Astrocyte (in vitro differentiated cells and primary cell): ENCODE results near the gene PLXND1. TPM values are rescaled to one million over a fixed set of nuclear protein-coding genes. Genes with fewer than 3 reads are reported as not detected.

ENCODE experiments used
- DNase-seq: peaks from one replicate; pipeline ENCODE4 v3.0.0-alpha.2; 2010; ENCODE audit warnings: low read depth
- FAIRE-seq: peaks from 2 replicates; lab custom pipeline; 2011; peaks lifted over from hg19 to GRCh38; lab: Jason Lieb, UNC
- H2AFZ ChIP-seq: 2 replicates; pipeline ENCODE4 v1.6.0; 2012; ENCODE audit warnings: low read depth, low read length, inconsistent platforms
- H3K27ac ChIP-seq: 2 replicates; pipeline ENCODE4 v1.5.1; 2011; ENCODE audit warnings: low read depth, low read length, inconsistent platforms
- H3K27me3 ChIP-seq: 2 replicates; pipeline ENCODE4 v1.6.0; 2011; ENCODE audit warnings: low read length, inconsistent platforms; ENCODE audit not compliant: insufficient read depth
- H3K36me3 ChIP-seq: 2 replicates; pipeline ENCODE4 v1.5.1; 2011; ENCODE audit warnings: low read length, inconsistent platforms; ENCODE audit not compliant: insufficient read depth
- H3K4me1 ChIP-seq: 2 replicates; pipeline ENCODE4 v1.5.1; 2011; ENCODE audit warnings: low read length, inconsistent platforms; ENCODE audit not compliant: insufficient read depth
- H3K4me2 ChIP-seq: 2 replicates; pipeline ENCODE4 v1.6.0; 2012; ENCODE audit warnings: low read length, inconsistent platforms
- H3K4me3 ChIP-seq: 2 replicates; pipeline ENCODE4 v1.5.1; 2011; ENCODE audit warnings: low read depth, mild to moderate bottlenecking, low read length, inconsistent platforms; ENCODE audit not compliant: insufficient read depth
- H3K79me2 ChIP-seq: 2 replicates; pipeline ENCODE4 v1.6.0; 2012; ENCODE audit warnings: mild to moderate bottlenecking, low read length, inconsistent platforms; ENCODE audit not compliant: insufficient read depth
- H3K9ac ChIP-seq: 2 replicates; pipeline ENCODE4 v1.6.0; 2012; ENCODE audit warnings: mild to moderate bottlenecking, low read length, inconsistent platforms
- H3K9me3 ChIP-seq: 2 replicates; pipeline ENCODE4 v1.5.1; 2012; ENCODE audit warnings: low read depth, mild to moderate bottlenecking, low read length, inconsistent platforms; ENCODE audit not compliant: insufficient read depth
- H4K20me1 ChIP-seq: 2 replicates; pipeline ENCODE4 v1.6.0; 2012; ENCODE audit warnings: low read length, inconsistent platforms; ENCODE audit not compliant: insufficient read depth
- H3K27ac Mint-ChIP-seq: one replicate; pipeline ENCODE4 v1.8.0; 2021; ENCODE audit warnings: mild to moderate bottlenecking, mixed read lengths; ENCODE audit not compliant: unreplicated experiment
- H3K27me3 Mint-ChIP-seq: one replicate; pipeline ENCODE4 v1.8.0; 2021; ENCODE audit warnings: low read depth, mixed read lengths; ENCODE audit not compliant: unreplicated experiment
- H3K36me3 Mint-ChIP-seq: one replicate; pipeline ENCODE4 v1.8.0; 2021; ENCODE audit warnings: low read depth, mixed read lengths; ENCODE audit not compliant: unreplicated experiment
- H3K4me1 Mint-ChIP-seq: one replicate; pipeline ENCODE4 v1.8.0; 2021; ENCODE audit warnings: low read depth, mixed read lengths; ENCODE audit not compliant: unreplicated experiment
- H3K4me3 Mint-ChIP-seq: one replicate; pipeline ENCODE4 v1.8.0; 2021; ENCODE audit warnings: mild to moderate bottlenecking, moderate library complexity, mixed read lengths; ENCODE audit not compliant: unreplicated experiment
- H3K9me3 Mint-ChIP-seq: one replicate; pipeline ENCODE4 v1.8.0; 2021; ENCODE audit warnings: mild to moderate bottlenecking, mixed read lengths; ENCODE audit not compliant: unreplicated experiment
- CTCF ChIP-seq: IDR thresholded peaks from 2 replicates; pipeline ENCODE4 v1.5.1; 2011; ENCODE audit warnings: low read depth, mild to moderate bottlenecking, inconsistent platforms, low read length, moderate library complexity; ENCODE audit not compliant: insufficient read depth
- EZH2 ChIP-seq: IDR thresholded peaks from 2 replicates; pipeline ENCODE4 v1.6.1; 2012; ENCODE audit warnings: mild to moderate bottlenecking, low read length, inconsistent platforms; ENCODE audit not compliant: insufficient read depth
- total RNA-seq: library from RNA; stranded (reverse); gene quantifications from 2 replicates; pipeline ENCODE4 v1.2.1, GENCODE V29; 2021

The PLXND1 gene
- total RNA-seq, 1 donor from 2014 or later: 184 TPM

GRCh38 chr3:129582799-129583198, 23.7 kb downstream of the PLXND1 start:
- H3K27me3 ChIP-seq: no peaks in the 10 kb centered on the region
- DNase-seq (no peak), FAIRE-seq (no peak)
- TF ChIP-seq EZH2: no peak
- no peak for TF ChIP-seq CTCF
- Mint-ChIP-seq H3K9me3 (no peaks in the 10 kb centered on the region), H3K4me1 (peaks cover 7% of the 10 kb centered on the region), H3K4me3 (no peak overlapping the region), H3K27ac (no peak overlapping the region), H3K36me3 (peaks cover 30% of the 10 kb centered on the region), H3K27me3 (no peaks in the 10 kb centered on the region)
- H2AFZ ChIP-seq: no peak overlapping the region
- H3K4me3 ChIP-seq: no peak overlapping the region
- H4K20me1 ChIP-seq: peaks cover 27% of the 10 kb centered on the region
- no peaks in the 10 kb centered on the region for H3K36me3 ChIP-seq
- no peaks in the 10 kb centered on the region for H3K9me3 ChIP-seq
- no peaks in the 10 kb centered on the region for H3K4me1 ChIP-seq
- no peak overlapping the region for H3K4me2 ChIP-seq
- no peaks in the 10 kb centered on the region for H3K79me2 ChIP-seq
- no peak overlapping the region for H3K9ac ChIP-seq
- H3K27ac ChIP-seq: no peak overlapping the region

- no peak overlapping the region for H3K27ac Mint-ChIP-seq
- Histone ChIP-seq H3K9ac (no peak overlapping the region), H3K9me3 (no peaks in the 10 kb centered on the region), H2AFZ (no peak overlapping the region), H3K4me3 (no peak overlapping the region), H3K36me3 (no peaks in the 10 kb centered on the region), H3K4me1 (no peaks in the 10 kb centered on the region), H4K20me1 (peaks cover 21% of the 10 kb centered on the region), H3K79me2 (no peaks in the 10 kb centered on the region), H3K27ac (no peak overlapping the region), H3K27me3 (no peaks in the 10 kb centered on the region), H3K4me2 (no peak overlapping the region)
- H3K36me3 Mint-ChIP-seq: peaks cover 25% of the 10 kb centered on the region
- no peaks in the 10 kb centered on the region for H3K9me3 Mint-ChIP-seq
- no peak for DNase-seq
- H3K27me3 Mint-ChIP-seq: no peaks in the 10 kb centered on the region
- peaks cover 3% of the 10 kb centered on the region for H3K4me1 Mint-ChIP-seq
- FAIRE-seq: no peak
- TF ChIP-seq EZH2: no peak
- TF ChIP-seq CTCF: no peak
- no peak overlapping the region for H3K4me3 Mint-ChIP-seq
Observed at GRCh38 chr3:129581623-129582022, 24.9 kb downstream of the PLXND1 start.

- Mint-ChIP-seq H3K27ac (no peak overlapping the region), H3K27me3 (no peaks in the 10 kb centered on the region)
- H3K4me3 ChIP-seq: no peak overlapping the region
Observed at GRCh38 chr3:129579991-129580390, 26.5 kb downstream of the PLXND1 start.

More at GRCh38 chr3:129579991-129580390, 26.5 kb downstream of the PLXND1 start:
- Histone ChIP-seq H3K9me3 (no peaks in the 10 kb centered on the region), H3K4me1 (no peaks in the 10 kb centered on the region), H2AFZ (no peak overlapping the region), H3K4me2 (no peak overlapping the region), H3K27me3 (no peaks in the 10 kb centered on the region), H3K9ac (no peak overlapping the region), H3K36me3 (no peaks in the 10 kb centered on the region), H3K79me2 (no peaks in the 10 kb centered on the region), H4K20me1 (peaks cover 11% of the 10 kb centered on the region), H3K27ac (no peak overlapping the region)
- no peak for DNase-seq
- H3K36me3 Mint-ChIP-seq: peaks cover 19% of the 10 kb centered on the region
- no peak overlapping the region for H3K4me3 Mint-ChIP-seq
- TF ChIP-seq CTCF (no peak), EZH2 (no peak)
- no peaks in the 10 kb centered on the region for H3K9me3 Mint-ChIP-seq
- H3K4me1 Mint-ChIP-seq: no peaks in the 10 kb centered on the region
- no peak for FAIRE-seq
